Measurements from ENCODE around the gene CHST8.

DNA sequence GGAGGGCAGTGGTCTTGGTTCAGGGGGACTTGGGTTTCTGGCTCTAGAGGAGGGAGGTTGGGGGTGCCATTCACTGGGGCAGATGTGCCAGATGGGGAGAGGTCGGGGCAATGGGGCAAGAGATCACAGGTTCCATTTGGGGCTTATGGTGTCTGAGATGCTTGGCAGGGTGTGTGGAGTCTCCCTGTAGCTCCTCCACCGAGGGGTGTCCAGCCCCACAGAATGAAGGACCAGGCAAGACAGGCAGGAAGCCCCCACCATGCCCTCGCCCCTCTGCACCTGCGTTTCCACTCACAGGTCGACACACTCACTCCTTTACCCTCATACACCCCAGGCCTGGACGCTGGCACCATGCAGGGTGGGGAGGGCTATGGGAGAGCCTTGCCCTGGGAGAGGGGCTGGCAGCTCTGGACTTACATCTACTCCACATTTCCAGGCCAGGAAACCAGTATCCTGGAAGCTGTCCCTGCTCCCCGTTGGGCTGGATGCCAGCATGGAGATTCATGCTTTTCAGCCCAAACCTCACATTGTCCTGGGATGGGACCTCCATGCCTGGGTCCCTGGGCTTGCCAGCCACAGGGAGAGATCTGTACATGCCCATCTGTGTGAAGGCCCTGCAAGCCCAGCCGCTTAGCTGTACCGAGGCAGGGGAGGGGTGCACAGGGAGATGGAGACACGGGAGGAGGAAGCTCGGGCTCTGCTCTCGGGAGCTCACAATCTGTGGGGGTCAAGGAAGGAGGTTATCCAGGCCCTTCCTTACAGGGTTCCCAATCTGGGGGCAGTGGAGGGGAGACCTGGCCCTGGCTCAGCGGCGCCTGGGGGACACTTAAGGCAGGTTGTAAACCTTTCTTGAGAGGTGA is 77.1 kb downstream of the CHST8 start:
- TF ChIP-seq POLR2A (IDR thresholded peaks at IDR 0.05) (no peak), CTCF (IDR thresholded peaks at IDR 0.05) (no peak)
